ENCODE measurements around the gene CASR. TPM values are rescaled to one million over a fixed set of nuclear protein-coding genes. Genes with fewer than 3 reads are reported as not detected.

Gene CASR
- total RNA-seq, 2 experiments from 2014 or later, result not detected

DNA sequence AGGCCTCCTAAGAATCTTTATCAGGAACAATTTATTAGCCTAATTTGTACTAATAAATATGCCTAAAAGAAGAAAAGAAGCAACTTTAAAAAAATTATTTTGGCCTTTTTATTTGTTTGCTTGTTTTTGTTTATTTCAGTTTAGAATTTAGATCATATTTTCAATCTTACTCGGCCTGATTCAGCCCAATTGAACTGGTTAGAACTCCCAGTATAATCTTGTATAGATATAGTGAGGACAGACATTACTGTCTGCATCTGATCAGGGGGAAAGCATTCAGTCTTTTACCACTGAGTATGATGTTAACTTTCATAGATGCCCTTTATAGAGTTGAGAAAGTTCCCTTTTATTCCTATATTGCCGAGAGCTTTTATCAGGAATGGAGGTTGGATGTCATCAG is 85.6 kb downstream of the CASR start:
- no peak for DNase-seq
- H3K27ac Mint-ChIP-seq, result no peak overlapping the region
- peaks cover 33% of the 10 kb centered on the region for H3K4me1 Mint-ChIP-seq (ENCODE audit: low read depth)
- CTCF ChIA-PET, result interaction anchor here (0.9 kb wide), 1 partner anchor 30 kb away, joined by 3 read pairs; no protein-coding TSS in a partner anchor
- intact Hi-C loops (cut with micrococcal nuclease), result no loop called here
- no peaks in the 10 kb centered on the region for H3K36me3 Mint-ChIP-seq (ENCODE audit: low read depth)
- H3K27me3 Mint-ChIP-seq (ENCODE audit: low read depth), result peaks cover 3% of the 10 kb centered on the region
- no peaks in the 10 kb centered on the region for H3K9me3 Mint-ChIP-seq
- no peak overlapping the region for H3K4me3 Mint-ChIP-seq

DNA sequence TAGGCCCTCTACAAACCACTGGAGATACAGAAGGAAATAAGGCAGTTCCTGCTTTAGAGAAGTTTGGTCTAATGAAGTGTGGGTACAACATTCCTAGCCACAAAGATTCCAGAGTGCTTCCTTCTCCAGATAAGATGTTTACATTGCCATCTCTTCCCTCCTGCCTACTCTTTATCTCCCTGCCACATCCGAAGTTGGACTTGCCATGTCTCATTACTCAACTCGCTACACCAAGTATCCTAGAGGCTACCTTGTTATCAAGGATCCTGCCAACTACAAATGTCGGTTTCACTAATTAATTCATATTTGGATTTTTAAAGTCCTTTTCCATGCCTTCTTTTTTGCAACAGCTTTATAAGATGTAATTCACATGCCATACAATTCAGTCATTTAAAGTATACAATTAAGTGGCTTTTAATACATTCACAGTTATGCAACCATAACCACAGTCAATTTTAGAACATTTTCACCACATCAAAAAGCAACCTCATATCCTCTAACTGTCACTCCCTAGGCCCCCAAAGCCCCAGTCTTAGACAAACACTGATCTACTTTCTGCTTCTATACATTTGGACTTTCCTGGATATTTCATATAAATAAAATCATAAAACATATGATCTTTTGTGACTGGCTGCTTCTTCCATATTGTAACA is 87.9 kb downstream of the CASR start:
- peaks cover 30% of the 10 kb centered on the region for H3K4me1 Mint-ChIP-seq (ENCODE audit: low read depth)
- peak; percentile 22 for DNase-seq
- H3K4me3 Mint-ChIP-seq, result no peak overlapping the region
- no peaks in the 10 kb centered on the region for H3K36me3 Mint-ChIP-seq (ENCODE audit: low read depth)
- intact Hi-C loops (cut with micrococcal nuclease), result no loop called here
- CTCF ChIA-PET, result no interaction called here
- H3K27ac Mint-ChIP-seq, result no peak overlapping the region
- H3K27me3 Mint-ChIP-seq (ENCODE audit: low read depth), result no peaks in the 10 kb centered on the region
- H3K9me3 Mint-ChIP-seq, result no peaks in the 10 kb centered on the region

DNA sequence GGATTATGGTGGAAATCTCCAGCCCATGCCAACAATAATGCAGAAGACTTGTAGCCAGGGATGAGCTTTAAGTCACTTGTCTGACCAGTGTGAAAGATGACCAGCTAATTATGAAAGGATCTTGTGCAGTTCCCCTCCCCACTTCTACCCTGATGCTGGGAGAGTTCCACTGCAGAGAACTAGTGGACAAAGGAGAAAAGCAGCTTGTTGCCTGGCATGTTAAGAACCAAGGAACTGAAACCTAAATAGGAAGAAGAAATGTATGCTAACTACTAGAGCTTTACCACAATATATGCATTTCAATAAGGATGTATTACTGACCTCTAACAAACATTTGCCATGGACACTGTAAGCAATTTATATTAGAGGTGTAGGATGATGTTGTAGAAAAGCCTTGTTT is 89.4 kb downstream of the CASR start:
- DNase-seq, result no peak
- no peaks in the 10 kb centered on the region for H3K27me3 Mint-ChIP-seq (ENCODE audit: low read depth)
- H3K4me3 Mint-ChIP-seq, result no peak overlapping the region
- CTCF ChIA-PET, result interaction anchor here (0.6 to 1.0 kb wide), 4 partner anchors 26 to 292 kb away, joined by 3 to 4 read pairs (median 3); no protein-coding TSS in a partner anchor
- intact Hi-C loops (cut with micrococcal nuclease), result no loop called here
- H3K36me3 Mint-ChIP-seq (ENCODE audit: low read depth), result no peaks in the 10 kb centered on the region
- H3K27ac Mint-ChIP-seq, result no peak overlapping the region
- peaks cover 30% of the 10 kb centered on the region for H3K4me1 Mint-ChIP-seq (ENCODE audit: low read depth)
- no peaks in the 10 kb centered on the region for H3K9me3 Mint-ChIP-seq

DNA sequence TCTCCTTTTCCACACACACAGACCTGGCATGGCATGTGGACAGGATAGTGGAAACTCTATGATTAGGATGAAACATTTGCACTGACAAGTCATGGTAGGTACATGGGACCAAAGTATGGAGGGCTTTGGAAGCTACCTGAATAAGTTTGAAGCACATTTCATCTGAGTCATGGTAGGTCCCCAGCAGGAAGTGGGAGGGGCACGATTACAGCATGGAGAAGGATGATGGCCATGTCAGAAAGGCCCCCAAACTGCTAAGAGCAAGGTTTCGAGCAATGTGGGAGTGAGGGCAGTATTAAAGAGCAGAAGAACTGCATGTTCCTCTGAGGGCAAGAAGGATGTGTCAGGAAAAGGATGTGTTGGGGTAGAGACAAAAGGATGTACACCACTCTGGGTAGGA is 90.0 kb downstream of the CASR start:
- H3K36me3 Mint-ChIP-seq (ENCODE audit: low read depth), result no peaks in the 10 kb centered on the region
- no peaks in the 10 kb centered on the region for H3K27me3 Mint-ChIP-seq (ENCODE audit: low read depth)
- H3K4me1 Mint-ChIP-seq (ENCODE audit: low read depth), result peaks cover 30% of the 10 kb centered on the region
- CTCF ChIA-PET, result interaction anchor here (0.6 to 1.0 kb wide), 3 partner anchors 27 to 293 kb away, joined by 3 to 4 read pairs (median 3); no protein-coding TSS in a partner anchor
- peak; percentile 34 for DNase-seq
- H3K9me3 Mint-ChIP-seq, result no peaks in the 10 kb centered on the region
- peak overlapping the region; percentile 1 for H3K27ac Mint-ChIP-seq
- intact Hi-C loops (cut with micrococcal nuclease), result no loop called here
- H3K4me3 Mint-ChIP-seq, result no peak overlapping the region

DNA sequence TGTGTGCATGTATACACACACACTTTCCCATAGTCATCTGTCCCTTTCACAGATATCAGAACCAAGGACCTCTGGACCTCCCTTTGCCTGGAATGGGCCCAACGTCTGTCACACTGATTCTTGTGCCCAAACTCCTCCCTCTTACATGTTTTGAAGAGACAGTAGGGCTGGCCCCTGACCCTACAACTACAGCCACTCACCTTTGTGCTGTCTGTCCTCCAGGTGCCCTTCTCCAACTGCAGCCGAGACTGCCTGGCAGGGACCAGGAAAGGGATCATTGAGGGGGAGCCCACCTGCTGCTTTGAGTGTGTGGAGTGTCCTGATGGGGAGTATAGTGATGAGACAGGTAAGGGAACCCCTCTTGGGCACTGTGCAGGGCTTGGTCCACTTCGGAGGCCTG is 98.4 kb downstream of the CASR start:
- H3K4me3 Mint-ChIP-seq, result no peak overlapping the region
- CTCF ChIA-PET, result interaction anchor here (0.6 kb wide), 1 partner anchor 73 kb away, joined by 3 read pairs; no protein-coding TSS in a partner anchor
- intact Hi-C loops (cut with micrococcal nuclease), result no loop called here

DNA sequence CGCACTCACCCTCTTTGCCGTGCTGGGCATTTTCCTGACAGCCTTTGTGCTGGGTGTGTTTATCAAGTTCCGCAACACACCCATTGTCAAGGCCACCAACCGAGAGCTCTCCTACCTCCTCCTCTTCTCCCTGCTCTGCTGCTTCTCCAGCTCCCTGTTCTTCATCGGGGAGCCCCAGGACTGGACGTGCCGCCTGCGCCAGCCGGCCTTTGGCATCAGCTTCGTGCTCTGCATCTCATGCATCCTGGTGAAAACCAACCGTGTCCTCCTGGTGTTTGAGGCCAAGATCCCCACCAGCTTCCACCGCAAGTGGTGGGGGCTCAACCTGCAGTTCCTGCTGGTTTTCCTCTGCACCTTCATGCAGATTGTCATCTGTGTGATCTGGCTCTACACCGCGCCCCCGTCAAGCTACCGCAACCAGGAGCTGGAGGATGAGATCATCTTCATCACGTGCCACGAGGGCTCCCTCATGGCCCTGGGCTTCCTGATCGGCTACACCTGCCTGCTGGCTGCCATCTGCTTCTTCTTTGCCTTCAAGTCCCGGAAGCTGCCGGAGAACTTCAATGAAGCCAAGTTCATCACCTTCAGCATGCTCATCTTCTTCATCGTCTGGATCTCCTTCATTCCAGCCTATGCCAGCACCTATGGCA is 100.5 kb downstream of the CASR start:
- Mint-ChIP-seq H3K4me1 (ENCODE audit: low read depth) (no peaks in the 10 kb centered on the region), H3K9me3 (no peaks in the 10 kb centered on the region), H3K27ac (no peak overlapping the region), H3K4me3 (no peak overlapping the region), H3K27me3 (ENCODE audit: low read depth) (no peaks in the 10 kb centered on the region), H3K36me3 (ENCODE audit: low read depth) (no peaks in the 10 kb centered on the region)
- CTCF ChIA-PET, result no interaction called here
- DNase-seq, result no peak
- intact Hi-C loops (cut with micrococcal nuclease), result no loop called here

More for the DNA sequence above, 98.4 kb downstream of the CASR start:
- no peak for DNase-seq
- Mint-ChIP-seq H3K4me1 (ENCODE audit: low read depth) (no peaks in the 10 kb centered on the region), H3K27ac (no peak overlapping the region), H3K27me3 (ENCODE audit: low read depth) (no peaks in the 10 kb centered on the region), H3K36me3 (ENCODE audit: low read depth) (no peaks in the 10 kb centered on the region), H3K9me3 (no peaks in the 10 kb centered on the region)

DNA sequence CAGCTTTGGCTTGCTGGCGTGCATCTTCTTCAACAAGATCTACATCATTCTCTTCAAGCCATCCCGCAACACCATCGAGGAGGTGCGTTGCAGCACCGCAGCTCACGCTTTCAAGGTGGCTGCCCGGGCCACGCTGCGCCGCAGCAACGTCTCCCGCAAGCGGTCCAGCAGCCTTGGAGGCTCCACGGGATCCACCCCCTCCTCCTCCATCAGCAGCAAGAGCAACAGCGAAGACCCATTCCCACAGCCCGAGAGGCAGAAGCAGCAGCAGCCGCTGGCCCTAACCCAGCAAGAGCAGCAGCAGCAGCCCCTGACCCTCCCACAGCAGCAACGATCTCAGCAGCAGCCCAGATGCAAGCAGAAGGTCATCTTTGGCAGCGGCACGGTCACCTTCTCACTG is 101.0 kb downstream of the CASR start:
- intact Hi-C loops (cut with micrococcal nuclease), result no loop called here
- no peak overlapping the region for H3K27ac Mint-ChIP-seq
- no peaks in the 10 kb centered on the region for H3K27me3 Mint-ChIP-seq (ENCODE audit: low read depth)
- no peaks in the 10 kb centered on the region for H3K9me3 Mint-ChIP-seq
- CTCF ChIA-PET, result no interaction called here
- no peaks in the 10 kb centered on the region for H3K36me3 Mint-ChIP-seq (ENCODE audit: low read depth)
- no peak for DNase-seq
- H3K4me1 Mint-ChIP-seq (ENCODE audit: low read depth), result no peaks in the 10 kb centered on the region
- H3K4me3 Mint-ChIP-seq, result no peak overlapping the region

DNA sequence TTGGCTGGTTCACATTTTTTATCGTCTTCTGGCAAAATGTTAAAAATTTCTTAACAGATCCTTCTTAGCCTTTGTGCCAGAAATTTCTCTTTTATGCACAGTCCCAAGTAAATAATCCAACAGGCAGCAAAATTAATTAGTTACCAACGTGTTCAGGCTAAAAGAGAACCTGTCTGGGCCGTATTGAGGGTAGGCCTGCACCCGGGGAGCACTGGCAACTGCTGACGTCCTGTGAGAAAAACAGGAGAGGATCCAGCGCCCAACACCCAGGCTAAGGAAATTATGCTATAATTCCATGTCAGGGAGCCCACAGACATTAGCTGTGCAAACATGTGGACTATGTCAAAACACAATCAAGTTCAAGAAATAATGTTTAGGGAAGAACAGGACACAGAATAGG is 110.9 kb downstream of the CASR start:
- no peaks in the 10 kb centered on the region for H3K27me3 Mint-ChIP-seq (ENCODE audit: low read depth)
- no peak overlapping the region for H3K27ac Mint-ChIP-seq
- H3K9me3 Mint-ChIP-seq, result no peaks in the 10 kb centered on the region
- no peak overlapping the region for H3K4me3 Mint-ChIP-seq
- intact Hi-C loops (cut with micrococcal nuclease), result no loop called here
- peaks cover 15% of the 10 kb centered on the region for H3K4me1 Mint-ChIP-seq (ENCODE audit: low read depth)
- DNase-seq, result no peak
- CTCF ChIA-PET, result interaction anchor here (0.7 kb wide), 1 partner anchor 215 kb away, joined by 3 read pairs; no protein-coding TSS in a partner anchor
- H3K36me3 Mint-ChIP-seq (ENCODE audit: low read depth), result no peaks in the 10 kb centered on the region

DNA sequence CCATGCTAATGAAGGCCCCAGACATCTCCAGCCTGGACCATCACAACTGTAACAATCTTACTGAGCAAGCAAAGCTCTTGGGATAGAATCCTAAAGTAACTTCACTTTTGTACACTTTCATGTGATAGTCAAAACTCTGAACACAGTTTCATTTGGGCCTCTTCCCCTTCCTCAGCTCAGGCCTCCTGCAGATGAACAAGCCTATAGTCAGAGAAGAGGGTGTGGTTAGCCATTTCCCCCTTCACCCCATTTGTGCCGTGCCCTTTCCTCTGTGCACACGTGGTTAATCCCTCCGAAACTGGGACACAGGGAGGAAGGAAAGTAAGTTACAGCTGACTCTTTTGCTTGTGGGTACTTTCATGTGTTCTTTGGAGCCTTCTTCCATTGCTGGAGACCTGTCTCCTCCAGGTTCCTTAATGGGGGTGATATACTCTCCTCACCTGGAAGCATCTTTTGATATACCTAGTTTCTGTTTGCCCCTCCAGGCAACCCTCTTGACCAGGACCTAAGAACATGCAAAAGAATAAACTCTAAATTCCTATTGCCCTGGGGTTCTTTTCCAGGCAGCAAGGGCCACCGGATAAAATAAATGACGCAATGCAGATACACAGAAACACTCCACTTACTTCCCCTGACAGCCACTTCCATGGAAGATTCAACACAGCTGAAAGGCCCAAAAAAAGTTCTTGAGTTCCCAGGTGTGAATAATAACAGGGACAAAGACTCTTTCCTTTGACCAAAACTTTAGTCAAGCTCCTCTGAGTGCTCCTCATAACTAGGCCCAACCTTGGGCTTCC is 112.0 kb downstream of the CASR start:
- Mint-ChIP-seq H3K9me3 (no peaks in the 10 kb centered on the region), H3K4me3 (no peak overlapping the region)
- peak; percentile 17 for DNase-seq

DNA sequence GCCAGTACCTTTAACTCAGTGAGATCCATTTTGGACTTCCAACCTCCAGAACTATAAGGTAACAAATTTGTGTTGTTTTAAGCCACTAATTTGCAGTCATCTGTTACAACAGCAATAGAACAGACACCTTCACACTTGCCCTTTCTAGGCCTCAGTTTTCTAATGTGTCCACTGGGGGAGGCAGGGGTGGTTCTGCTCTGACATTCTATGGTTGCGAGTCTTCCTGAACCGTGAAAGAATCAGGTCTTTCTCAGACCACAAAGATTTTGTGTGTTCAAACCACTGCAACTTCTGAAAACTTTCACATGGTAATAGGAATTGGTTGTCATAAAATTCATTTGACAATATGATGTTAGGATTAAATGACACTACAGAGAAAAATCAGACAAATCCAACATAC is 114.8 kb downstream of the CASR start:
- H3K9me3 Mint-ChIP-seq, result no peaks in the 10 kb centered on the region
- CTCF ChIA-PET, result interaction anchor here (0.6 kb wide), 1 partner anchor 1021 kb away, joined by 5 read pairs; no protein-coding TSS in a partner anchor
- no peaks in the 10 kb centered on the region for H3K36me3 Mint-ChIP-seq (ENCODE audit: low read depth)
- H3K4me1 Mint-ChIP-seq (ENCODE audit: low read depth), result peaks cover 16% of the 10 kb centered on the region
- no peak overlapping the region for H3K27ac Mint-ChIP-seq
- H3K27me3 Mint-ChIP-seq (ENCODE audit: low read depth), result no peaks in the 10 kb centered on the region
- peak; percentile 26 for DNase-seq
- H3K4me3 Mint-ChIP-seq, result no peak overlapping the region
- intact Hi-C loops (cut with micrococcal nuclease), result no loop called here

More for the DNA sequence above, 112.0 kb downstream of the CASR start:
- CTCF ChIA-PET, result interaction anchor here (0.8 kb wide), 1 partner anchor 37 kb away, joined by 3 read pairs; no protein-coding TSS in a partner anchor
- Mint-ChIP-seq H3K36me3 (ENCODE audit: low read depth) (no peaks in the 10 kb centered on the region), H3K4me1 (ENCODE audit: low read depth) (peaks cover 16% of the 10 kb centered on the region), H3K27ac (no peak overlapping the region), H3K27me3 (ENCODE audit: low read depth) (no peaks in the 10 kb centered on the region)
- intact Hi-C loops (cut with micrococcal nuclease), result no loop called here

DNA sequence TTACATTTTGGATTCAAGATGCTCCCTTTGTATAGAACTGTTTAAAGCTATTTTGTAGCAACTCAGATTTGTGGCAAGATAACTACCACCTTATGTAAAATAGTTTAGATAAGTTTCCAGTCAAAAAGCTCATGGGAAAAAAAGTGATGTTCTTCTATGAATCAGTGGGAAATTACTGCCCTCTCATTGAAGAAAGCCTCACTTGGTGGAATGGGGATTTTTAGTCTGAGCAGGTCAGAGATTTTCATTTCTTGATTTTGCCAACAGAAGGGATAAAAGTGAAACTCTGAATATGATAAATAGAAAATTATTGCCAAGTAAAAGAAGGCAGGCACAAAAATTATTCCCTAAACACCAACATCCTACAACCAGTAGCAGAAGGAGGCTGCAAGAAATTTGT is 115.7 kb downstream of the CASR start:
- H3K4me3 Mint-ChIP-seq, result no peak overlapping the region
- no peaks in the 10 kb centered on the region for H3K36me3 Mint-ChIP-seq (ENCODE audit: low read depth)
- DNase-seq, result no peak
- H3K27ac Mint-ChIP-seq, result peak overlapping the region; percentile 22
- no peaks in the 10 kb centered on the region for H3K9me3 Mint-ChIP-seq
- peaks cover 16% of the 10 kb centered on the region for H3K4me1 Mint-ChIP-seq (ENCODE audit: low read depth)
- CTCF ChIA-PET, result interaction anchor here (0.6 to 3.6 kb wide), 9 partner anchors 13 to 752 kb away, joined by 3 to 31 read pairs (median 3); no protein-coding TSS in a partner anchor
- intact Hi-C loops (cut with micrococcal nuclease), result loop anchor here (1.0 kb wide), 2 partner anchors 41 to 153 kb away; no protein-coding TSS in a partner anchor
- H3K27me3 Mint-ChIP-seq (ENCODE audit: low read depth), result peaks cover 1% of the 10 kb centered on the region

DNA sequence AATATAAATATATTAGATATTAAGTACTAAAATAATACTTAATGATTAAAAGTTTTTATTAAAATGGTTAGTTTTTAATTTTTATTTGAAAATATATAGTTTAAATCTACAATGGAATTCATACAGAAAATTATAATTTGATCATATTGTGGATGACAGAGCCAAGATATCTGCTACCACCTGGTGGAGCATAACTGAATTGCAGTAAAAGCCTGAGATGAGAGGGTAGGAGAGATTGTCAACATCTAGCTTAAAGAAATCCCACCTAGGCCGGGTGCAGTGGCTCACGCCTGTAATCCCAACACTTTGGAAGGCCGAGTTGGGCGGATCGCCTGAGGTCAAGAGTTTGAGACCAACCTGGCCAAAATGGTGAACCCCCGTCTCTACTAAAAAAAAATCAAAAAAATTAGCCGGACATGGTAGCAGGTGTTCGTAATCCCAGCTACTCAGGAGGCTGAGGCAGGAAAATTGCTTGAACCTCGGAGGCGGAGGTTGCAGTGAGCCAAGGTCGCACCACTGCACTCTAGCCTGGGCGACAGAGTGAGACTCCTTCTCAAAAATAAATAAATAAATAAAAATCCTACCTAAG is 116.5 kb downstream of the CASR start:
- Mint-ChIP-seq H3K4me1 (ENCODE audit: low read depth) (peaks cover 16% of the 10 kb centered on the region), H3K27me3 (ENCODE audit: low read depth) (peaks cover 1% of the 10 kb centered on the region), H3K4me3 (no peak overlapping the region), H3K9me3 (no peaks in the 10 kb centered on the region), H3K36me3 (ENCODE audit: low read depth) (no peaks in the 10 kb centered on the region), H3K27ac (no peak overlapping the region)
- intact Hi-C loops (cut with micrococcal nuclease), result loop anchor here (1.0 to 10.0 kb wide), 6 partner anchors 42 to 754 kb away; no protein-coding TSS in a partner anchor
- DNase-seq, result peak; percentile 64
- CTCF ChIA-PET, result interaction anchor here (0.6 to 3.6 kb wide), 8 partner anchors 23 to 753 kb away, joined by 3 to 31 read pairs (median 3); no protein-coding TSS in a partner anchor
